Measurements from ENCODE around the gene PPP1R14D. TPM values are rescaled to one million over a fixed set of nuclear protein-coding genes. Genes with fewer than 3 reads are reported as not detected.

The PPP1R14D gene
- total and polyA plus RNA-seq, 2 experiments from 2014 or later = not detected

DNA sequence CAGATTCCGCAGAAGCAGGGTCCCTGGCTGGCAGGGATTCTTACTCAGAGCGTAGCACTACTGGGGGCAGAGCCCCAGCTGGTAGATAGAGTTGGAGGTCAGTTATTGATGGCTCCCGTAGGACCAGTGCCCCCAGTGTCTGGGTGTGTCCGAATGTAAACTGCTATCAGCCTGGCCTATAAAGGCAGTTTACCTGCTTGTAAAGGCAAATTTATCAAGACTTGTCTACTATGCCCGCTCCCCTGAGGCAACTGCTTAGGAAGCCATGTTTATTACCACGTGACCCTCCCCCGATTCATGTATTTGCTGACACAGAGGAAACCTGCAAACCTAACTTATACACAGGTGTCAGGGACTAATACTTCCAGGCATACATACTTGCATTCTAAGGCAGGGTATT is 607 bp upstream of the PPP1R14D start (continued):
- TF ChIP-seq, protein P1, sequence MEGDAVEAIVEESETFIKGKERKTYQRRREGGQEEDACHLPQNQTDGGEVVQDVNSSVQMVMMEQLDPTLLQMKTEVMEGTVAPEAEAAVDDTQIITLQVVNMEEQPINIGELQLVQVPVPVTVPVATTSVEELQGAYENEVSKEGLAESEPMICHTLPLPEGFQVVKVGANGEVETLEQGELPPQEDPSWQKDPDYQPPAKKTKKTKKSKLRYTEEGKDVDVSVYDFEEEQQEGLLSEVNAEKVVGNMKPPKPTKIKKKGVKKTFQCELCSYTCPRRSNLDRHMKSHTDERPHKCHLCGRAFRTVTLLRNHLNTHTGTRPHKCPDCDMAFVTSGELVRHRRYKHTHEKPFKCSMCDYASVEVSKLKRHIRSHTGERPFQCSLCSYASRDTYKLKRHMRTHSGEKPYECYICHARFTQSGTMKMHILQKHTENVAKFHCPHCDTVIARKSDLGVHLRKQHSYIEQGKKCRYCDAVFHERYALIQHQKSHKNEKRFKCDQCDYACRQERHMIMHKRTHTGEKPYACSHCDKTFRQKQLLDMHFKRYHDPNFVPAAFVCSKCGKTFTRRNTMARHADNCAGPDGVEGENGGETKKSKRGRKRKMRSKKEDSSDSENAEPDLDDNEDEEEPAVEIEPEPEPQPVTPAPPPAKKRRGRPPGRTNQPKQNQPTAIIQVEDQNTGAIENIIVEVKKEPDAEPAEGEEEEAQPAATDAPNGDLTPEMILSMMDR (conservative IDR thresholded peaks at IDR 0.05; ENCODE audit: low read depth in 2 of 2) = no peak
- no peak for TF ChIP-seq ZNF114 (CRISPR knock-in tag; IDR thresholded peaks at IDR 0.05)
- TF ChIP-seq STAT1 (IDR thresholded peaks at IDR 0.05; ENCODE audit: unreplicated experiment) = no peak

DNA sequence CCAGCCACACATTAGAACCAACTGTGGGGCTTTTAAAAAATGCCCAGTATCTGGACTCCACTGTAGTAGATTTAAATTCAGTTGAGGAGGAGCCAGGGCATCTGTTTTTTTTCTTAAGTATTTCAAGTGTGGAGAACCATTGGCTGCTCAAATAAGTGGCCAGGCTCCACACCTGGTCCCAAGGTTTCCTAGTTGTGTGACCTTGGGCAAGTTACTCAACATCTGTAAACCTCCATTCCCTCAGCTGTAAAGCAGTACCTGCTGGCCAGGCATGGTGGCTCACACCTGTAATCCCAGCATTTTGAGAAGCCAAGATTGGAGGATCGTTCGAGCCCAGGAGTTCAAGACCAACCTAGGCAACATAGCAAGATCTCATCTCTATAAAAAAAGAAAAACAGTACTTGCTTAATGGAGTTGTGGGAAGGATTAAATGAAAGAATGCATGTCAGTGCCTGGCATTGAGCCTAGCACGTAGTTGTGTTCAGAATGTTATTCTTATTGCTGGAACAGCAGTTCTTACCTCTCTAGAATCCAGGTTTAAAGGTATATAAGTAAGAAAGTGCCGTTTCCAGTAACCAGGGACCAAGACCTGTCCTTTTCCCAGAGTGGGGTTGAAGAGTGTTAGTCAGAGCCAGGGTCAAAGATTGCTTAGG is 2.0 kb downstream of the PPP1R14D start:
- H3K27ac Mint-ChIP-seq = no peak overlapping the region
- Histone ChIP-seq H3K36me3 (ENCODE audit: insufficient read depth) (no peaks in the 10 kb centered on the region), H3K4me3 (no peak overlapping the region), H3K79me2 (replicated peaks; ENCODE audit: insufficient read depth) (no peaks in the 10 kb centered on the region), H3F3A (replicated peaks; ENCODE audit: low read depth) (no peaks in the 10 kb centered on the region), H4K20me1 (replicated peaks; ENCODE audit: insufficient read depth) (no peaks in the 10 kb centered on the region), H3K4me1 (ENCODE audit: insufficient read depth) (no peaks in the 10 kb centered on the region), H2AFZ (no peak overlapping the region), H3K9me2 (ENCODE audit: insufficient read depth) (no peaks in the 10 kb centered on the region), H3K4me2 (no peak overlapping the region), H3K27ac (ENCODE audit: low read depth) (no peak overlapping the region), H3K27me3 (ENCODE audit: insufficient read depth) (no peaks in the 10 kb centered on the region)
- ATAC-seq (no peak), DNase-seq (ENCODE audit: low spot score) (no peak)
- H3K36me3 Mint-ChIP-seq (ENCODE audit: low read depth) = no peaks in the 10 kb centered on the region
- TF ChIP-seq EZH2phosphoT487 (IDR thresholded peaks at IDR 0.05; ENCODE audit: unreplicated experiment) = no peak
- H3K9me3 Mint-ChIP-seq = no peaks in the 10 kb centered on the region
- no peak overlapping the region for H3K4me3 Mint-ChIP-seq
- peaks cover 4% of the 10 kb centered on the region for H3K27me3 Mint-ChIP-seq (ENCODE audit: insufficient read depth, low read depth, poor library complexity)
- peaks cover 6% of the 10 kb centered on the region; the same call in 2 of the 3 replicates for H3K4me1 Mint-ChIP-seq

DNA sequence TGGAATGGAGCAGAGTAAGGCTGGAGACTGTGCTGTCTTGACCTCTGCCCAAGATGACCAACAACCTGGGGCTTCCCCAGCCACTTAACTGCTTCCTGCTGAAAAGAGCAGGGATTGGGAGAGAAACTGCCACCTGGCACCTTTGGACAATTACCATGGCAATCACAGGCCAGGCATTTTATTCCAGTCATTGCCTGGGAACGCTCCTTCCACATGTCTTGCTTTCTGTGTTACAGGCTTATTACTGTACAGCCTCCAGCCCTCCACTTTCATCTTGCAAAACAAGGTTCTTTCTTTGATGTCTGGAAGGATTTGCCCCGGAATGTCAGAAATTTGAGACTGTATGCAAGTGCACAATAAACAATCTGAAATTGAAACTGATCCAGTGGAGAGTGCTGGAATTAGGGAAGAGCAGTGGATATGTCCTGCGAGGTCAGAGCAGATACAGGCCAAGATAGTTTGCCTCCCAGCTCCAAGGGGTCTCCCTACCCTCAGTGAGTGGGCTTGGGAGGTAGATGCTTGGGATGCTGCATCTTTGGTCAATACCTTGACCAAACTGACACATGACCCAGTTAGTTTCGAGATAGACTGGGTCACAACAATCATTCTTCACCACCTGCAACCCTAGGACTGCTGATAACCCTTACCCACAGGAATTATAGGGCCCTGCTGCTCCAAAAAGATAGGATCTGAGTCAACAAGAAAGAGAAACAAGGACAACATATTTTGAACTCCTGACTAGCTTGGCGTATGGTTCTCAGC is 2.7 kb downstream of the PPP1R14D start:
- Histone ChIP-seq H3K79me2 (replicated peaks; ENCODE audit: insufficient read depth) (no peaks in the 10 kb centered on the region), H3K9me2 (ENCODE audit: insufficient read depth) (no peaks in the 10 kb centered on the region), H3K27me3 (ENCODE audit: insufficient read depth) (no peaks in the 10 kb centered on the region), H4K20me1 (replicated peaks; ENCODE audit: insufficient read depth) (no peaks in the 10 kb centered on the region), H3K4me2 (no peak overlapping the region), H3K36me3 (ENCODE audit: insufficient read depth) (no peaks in the 10 kb centered on the region), H3K4me1 (ENCODE audit: insufficient read depth) (no peaks in the 10 kb centered on the region), H3K27ac (ENCODE audit: low read depth) (no peak overlapping the region), H2AFZ (no peak overlapping the region), H3K4me3 (no peak overlapping the region), H3F3A (replicated peaks; ENCODE audit: low read depth) (no peaks in the 10 kb centered on the region)
- Mint-ChIP-seq H3K4me1 (peaks cover 2% of the 10 kb centered on the region; the same call in 1 of the 3 replicates), H3K36me3 (ENCODE audit: low read depth) (no peaks in the 10 kb centered on the region), H3K4me3 (no peak overlapping the region), H3K27ac (no peak overlapping the region), H3K9me3 (no peaks in the 10 kb centered on the region), H3K27me3 (ENCODE audit: insufficient read depth, low read depth, poor library complexity) (peaks cover 4% of the 10 kb centered on the region)
- ATAC-seq (no peak), DNase-seq (ENCODE audit: low spot score) (no peak)
- TF ChIP-seq EZH2phosphoT487 (IDR thresholded peaks at IDR 0.05; ENCODE audit: unreplicated experiment) (no peak), CREB1 (CRISPR knock-in tag; IDR thresholded peaks at IDR 0.05; ENCODE audit: low read depth) (no peak), NANOG (IDR thresholded peaks at IDR 0.05; ENCODE audit: borderline replicate concordance) (no peak), JUNB (IDR thresholded peaks at IDR 0.05; ENCODE audit: unreplicated experiment) (no peak)
- TF ChIP-seq, protein P2, sequence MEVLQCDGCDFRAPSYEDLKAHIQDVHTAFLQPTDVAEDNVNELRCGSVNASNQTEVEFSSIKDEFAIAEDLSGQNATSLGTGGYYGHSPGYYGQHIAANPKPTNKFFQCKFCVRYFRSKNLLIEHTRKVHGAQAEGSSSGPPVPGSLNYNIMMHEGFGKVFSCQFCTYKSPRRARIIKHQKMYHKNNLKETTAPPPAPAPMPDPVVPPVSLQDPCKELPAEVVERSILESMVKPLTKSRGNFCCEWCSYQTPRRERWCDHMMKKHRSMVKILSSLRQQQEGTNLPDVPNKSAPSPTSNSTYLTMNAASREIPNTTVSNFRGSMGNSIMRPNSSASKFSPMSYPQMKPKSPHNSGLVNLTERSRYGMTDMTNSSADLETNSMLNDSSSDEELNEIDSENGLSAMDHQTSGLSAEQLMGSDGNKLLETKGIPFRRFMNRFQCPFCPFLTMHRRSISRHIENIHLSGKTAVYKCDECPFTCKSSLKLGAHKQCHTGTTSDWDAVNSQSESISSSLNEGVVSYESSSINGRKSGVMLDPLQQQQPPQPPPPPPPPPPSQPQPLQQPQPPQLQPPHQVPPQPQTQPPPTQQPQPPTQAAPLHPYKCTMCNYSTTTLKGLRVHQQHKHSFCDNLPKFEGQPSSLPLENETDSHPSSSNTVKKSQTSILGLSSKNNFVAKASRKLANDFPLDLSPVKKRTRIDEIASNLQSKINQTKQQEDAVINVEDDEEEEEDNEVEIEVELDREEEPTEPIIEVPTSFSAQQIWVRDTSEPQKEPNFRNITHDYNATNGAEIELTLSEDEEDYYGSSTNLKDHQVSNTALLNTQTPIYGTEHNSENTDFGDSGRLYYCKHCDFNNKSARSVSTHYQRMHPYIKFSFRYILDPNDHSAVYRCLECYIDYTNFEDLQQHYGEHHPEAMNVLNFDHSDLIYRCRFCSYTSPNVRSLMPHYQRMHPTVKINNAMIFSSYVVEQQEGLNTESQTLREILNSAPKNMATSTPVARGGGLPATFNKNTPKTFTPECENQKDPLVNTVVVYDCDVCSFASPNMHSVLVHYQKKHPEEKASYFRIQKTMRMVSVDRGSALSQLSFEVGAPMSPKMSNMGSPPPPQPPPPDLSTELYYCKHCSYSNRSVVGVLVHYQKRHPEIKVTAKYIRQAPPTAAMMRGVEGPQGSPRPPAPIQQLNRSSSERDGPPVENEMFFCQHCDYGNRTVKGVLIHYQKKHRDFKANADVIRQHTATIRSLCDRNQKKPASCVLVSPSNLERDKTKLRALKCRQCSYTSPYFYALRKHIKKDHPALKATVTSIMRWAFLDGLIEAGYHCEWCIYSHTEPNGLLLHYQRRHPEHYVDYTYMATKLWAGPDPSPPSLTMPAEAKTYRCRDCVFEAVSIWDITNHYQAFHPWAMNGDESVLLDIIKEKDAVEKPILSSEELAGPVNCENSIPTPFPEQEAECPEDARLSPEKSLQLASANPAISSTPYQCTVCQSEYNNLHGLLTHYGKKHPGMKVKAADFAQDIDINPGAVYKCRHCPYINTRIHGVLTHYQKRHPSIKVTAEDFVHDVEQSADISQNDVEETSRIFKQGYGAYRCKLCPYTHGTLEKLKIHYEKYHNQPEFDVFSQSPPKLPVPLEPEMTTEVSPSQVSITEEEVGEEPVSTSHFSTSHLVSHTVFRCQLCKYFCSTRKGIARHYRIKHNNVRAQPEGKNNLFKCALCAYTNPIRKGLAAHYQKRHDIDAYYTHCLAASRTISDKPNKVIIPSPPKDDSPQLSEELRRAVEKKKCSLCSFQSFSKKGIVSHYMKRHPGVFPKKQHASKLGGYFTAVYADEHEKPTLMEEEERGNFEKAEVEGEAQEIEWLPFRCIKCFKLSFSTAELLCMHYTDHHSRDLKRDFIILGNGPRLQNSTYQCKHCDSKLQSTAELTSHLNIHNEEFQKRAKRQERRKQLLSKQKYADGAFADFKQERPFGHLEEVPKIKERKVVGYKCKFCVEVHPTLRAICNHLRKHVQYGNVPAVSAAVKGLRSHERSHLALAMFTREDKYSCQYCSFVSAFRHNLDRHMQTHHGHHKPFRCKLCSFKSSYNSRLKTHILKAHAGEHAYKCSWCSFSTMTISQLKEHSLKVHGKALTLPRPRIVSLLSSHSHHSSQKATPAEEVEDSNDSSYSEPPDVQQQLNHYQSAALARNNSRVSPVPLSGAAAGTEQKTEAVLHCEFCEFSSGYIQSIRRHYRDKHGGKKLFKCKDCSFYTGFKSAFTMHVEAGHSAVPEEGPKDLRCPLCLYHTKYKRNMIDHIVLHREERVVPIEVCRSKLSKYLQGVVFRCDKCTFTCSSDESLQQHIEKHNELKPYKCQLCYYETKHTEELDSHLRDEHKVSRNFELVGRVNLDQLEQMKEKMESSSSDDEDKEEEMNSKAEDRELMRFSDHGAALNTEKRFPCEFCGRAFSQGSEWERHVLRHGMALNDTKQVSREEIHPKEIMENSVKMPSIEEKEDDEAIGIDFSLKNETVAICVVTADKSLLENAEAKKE (CRISPR knock-in tag; IDR thresholded peaks at IDR 0.05) = no peak
- TF ChIP-seq, protein P1 (conservative IDR thresholded peaks at IDR 0.05; ENCODE audit: low read depth in 2 of 2) = no peak

Measured in GM23338 (cell line).